ENCODE measurements around the gene APC2. TPM values are rescaled to one million over a fixed set of nuclear protein-coding genes. Genes with fewer than 3 reads are reported as not detected.

Gene APC2
- total RNA-seq, 1 donor from 2014 or later, result 0.12 TPM

GRCh38 chr19:1510442-1510806 lies 60.5 kb downstream of the APC2 start:
- H3K4me1 ChIP-seq, result peaks cover 20% of the 10 kb centered on the region
- intact Hi-C loops (cut with DNase I), result no loop called here
- H3K27ac ChIP-seq, result no peak overlapping the region
- no peaks in the 10 kb centered on the region for H3K9me3 ChIP-seq
- H3K4me3 ChIP-seq, result no peak overlapping the region
- H3K36me3 ChIP-seq, result no peaks in the 10 kb centered on the region
- ATAC-seq (no peak), DNase-seq (no peak)
- no peak for TF ChIP-seq CTCF (IDR thresholded peaks at IDR 0.05)
- H3K27me3 ChIP-seq (ENCODE audit: low read depth), result peaks cover 47% of the 10 kb centered on the region

- Histone ChIP-seq H3K27me3 (ENCODE audit: low read depth) (peaks cover 47% of the 10 kb centered on the region), H3K4me3 (no peak overlapping the region), H3K9me3 (no peaks in the 10 kb centered on the region), H3K36me3 (no peaks in the 10 kb centered on the region), H3K4me1 (peaks cover 20% of the 10 kb centered on the region), H3K27ac (no peak overlapping the region)
- DNase-seq (no peak), ATAC-seq (no peak)
- intact Hi-C loops (cut with DNase I), result no loop called here
- no peak for TF ChIP-seq CTCF (IDR thresholded peaks at IDR 0.05)
Observed at GRCh38 chr19:1510807-1511206, 60.9 kb downstream of the APC2 start.

GRCh38 chr19:1511318-1512317 lies 61.7 kb downstream of the APC2 start:
- no peak overlapping the region for H3K4me3 ChIP-seq
- intact Hi-C loops (cut with DNase I), result no loop called here
- no peaks in the 10 kb centered on the region for H3K9me3 ChIP-seq
- H3K4me1 ChIP-seq, result peaks cover 20% of the 10 kb centered on the region
- H3K27ac ChIP-seq, result no peak overlapping the region
- DNase-seq (no peak), ATAC-seq (no peak)
- H3K27me3 ChIP-seq (ENCODE audit: low read depth), result peaks cover 52% of the 10 kb centered on the region
- TF ChIP-seq CTCF (IDR thresholded peaks at IDR 0.05), result no peak
- no peaks in the 10 kb centered on the region for H3K36me3 ChIP-seq

- Histone ChIP-seq H3K27ac (peak within 1 kb of the TSS; percentile 24), H3K27me3 (ENCODE audit: low read depth) (peaks cover 52% of the 10 kb centered on the region)
Observed at GRCh38 chr19:1512671-1513498, 63.0 kb downstream of the APC2 start, which contains the start of gene ADAMTSL5. ADAMTSL5 (minus strand) TSS chr19:1513019; CDS start chr19:1510943, 2,076 bp downstream.

More at GRCh38 chr19:1512671-1513498, 63.0 kb downstream of the APC2 start, which contains the start of gene ADAMTSL5:
- Histone ChIP-seq H3K4me1 (peaks cover 15% of the 10 kb centered on the region), H3K36me3 (no peaks in the 10 kb centered on the region), H3K9me3 (no peaks in the 10 kb centered on the region), H3K4me3 (peak within 1 kb of the TSS; percentile 52)
- ATAC-seq (peak; percentile 68 to 69), DNase-seq (no peak)
- TF ChIP-seq CTCF (IDR thresholded peaks at IDR 0.05), result no peak
- intact Hi-C loops (cut with DNase I), result no loop called here

Data from lower lobe of right lung (tissue), 2 donors.